Measurements from ENCODE around the gene FBXW10. TPM values are rescaled to one million over a fixed set of nuclear protein-coding genes. Genes with fewer than 3 reads are reported as not detected.

The FBXW10 gene
- total RNA-seq, 1 experiment from 2014 or later = not detected

Other genes starting within 250 kb of the FBXW10 start
- 0.12 TPM in 1 of 2 replicates, not detected in the other for gene TBC1D28, start 99.7 kb upstream of the FBXW10 start, total RNA-seq (2014; rRNA removed; shearing (Covaris generic))
- gene FOXO3B, start 61.7 kb upstream of the FBXW10 start, total RNA-seq (2014; rRNA removed; shearing (Covaris generic)) = 1.4 and 2.2 TPM in 2 replicates
- 82.5 and 83.5 TPM in 2 replicates for gene TVP23B, start 37.1 kb downstream of the FBXW10 start, total RNA-seq (2014; rRNA removed; shearing (Covaris generic))
- gene PRPSAP2, start 114.1 kb downstream of the FBXW10 start, total RNA-seq (2014; rRNA removed; shearing (Covaris generic)) = 49.5 and 49.9 TPM in 2 replicates
- 0.22 TPM in 1 of 2 replicates, not detected in the other for gene SLC5A10, start 208.1 kb downstream of the FBXW10 start, total RNA-seq (2014; rRNA removed; shearing (Covaris generic))

Measured in A172 (cell line).